Keratinocyte (primary cell): ENCODE measurements around the gene FBXL14. TPM values are rescaled to one million over a fixed set of nuclear protein-coding genes. Genes with fewer than 3 reads are reported as not detected.

ENCODE experiments used
- DNase-seq: peaks from one replicate; pipeline ENCODE4 v3.0.0-alpha.2; 2011; ENCODE audit warnings: low read depth, missing footprints, low spot score
- FAIRE-seq: peaks from 2 replicates; lab custom pipeline; 2011; peaks lifted over from hg19 to GRCh38; lab: Jason Lieb, UNC
- H2AFZ ChIP-seq: 2 replicates; pipeline ENCODE4 v1.6.0; 2012; ENCODE audit warnings: low read length, control low read depth, inconsistent platforms; ENCODE audit not compliant: control insufficient read depth
- H3K27ac ChIP-seq: 2 replicates; pipeline ENCODE4 v1.5.1; 2011; ENCODE audit warnings: low read length; ENCODE audit not compliant: control insufficient read depth, insufficient read depth
- H3K27me3 ChIP-seq: 3 replicates; pipeline ENCODE4 v1.6.0; 2011; ENCODE audit warnings: low read length; ENCODE audit not compliant: control insufficient read depth, insufficient read depth; ENCODE audit errors: extremely low read depth
- H3K36me3 ChIP-seq, 2 experiments: 2 replicates in 1 of 2; 3 replicates in 1 of 2; pipeline ENCODE4 v1.5.1; 2011; ENCODE audit warnings: low read length in 2 of 2, mild to moderate bottlenecking in 1 of 2; ENCODE audit not compliant: control insufficient read depth in 2 of 2, insufficient read depth in 2 of 2; ENCODE audit errors: extremely low read depth in 1 of 2
- H3K4me1 ChIP-seq: 3 replicates; pipeline ENCODE4 v1.5.1; 2011; ENCODE audit warnings: low read length; ENCODE audit not compliant: control insufficient read depth, insufficient read depth; ENCODE audit errors: extremely low read depth
- H3K4me2 ChIP-seq: 3 replicates; pipeline ENCODE4 v1.6.0; 2011; ENCODE audit warnings: low read depth, low read length; ENCODE audit not compliant: control insufficient read depth, insufficient read depth; ENCODE audit errors: extremely low read depth
- H3K4me3 ChIP-seq, 3 experiments: fragments of 200-600 bp in 1 of 3; sonication (generic) in 1 of 3; 2 replicates in 2 of 3; 3 replicates in 1 of 3; pipeline ENCODE4 v1.5.1; 2011 to 2016; ENCODE audit warnings: low read length in 3 of 3, mild to moderate bottlenecking in 3 of 3, control low read depth in 2 of 3, inconsistent platforms in 1 of 3, low read depth in 1 of 3, mixed read lengths in 1 of 3, mixed run types in 1 of 3, moderate library complexity in 1 of 3; ENCODE audit not compliant: control insufficient read depth in 2 of 3, insufficient read depth in 2 of 3; ENCODE audit errors: extremely low read depth in 1 of 3
- H3K79me2 ChIP-seq: 2 replicates; pipeline ENCODE4 v1.6.0; 2012; ENCODE audit warnings: low read length; ENCODE audit not compliant: control insufficient read depth, insufficient read depth
- H3K9ac ChIP-seq: 3 replicates; pipeline ENCODE4 v1.6.0; 2011; ENCODE audit warnings: low read length; ENCODE audit not compliant: control insufficient read depth, insufficient read depth; ENCODE audit errors: extremely low read depth
- H3K9me1 ChIP-seq: 3 replicates; pipeline ENCODE4 v1.6.0; 2011; ENCODE audit warnings: low read length; ENCODE audit not compliant: control insufficient read depth, insufficient read depth; ENCODE audit errors: extremely low read depth
- H3K9me3 ChIP-seq: 2 replicates; pipeline ENCODE4 v1.5.1; 2012; ENCODE audit warnings: low read depth, low read length; ENCODE audit not compliant: control insufficient read depth
- H4K20me1 ChIP-seq: 3 replicates; pipeline ENCODE4 v1.6.0; 2011; ENCODE audit warnings: low read length; ENCODE audit not compliant: control insufficient read depth, insufficient read depth; ENCODE audit errors: extremely low read depth
- EZH2 ChIP-seq: IDR thresholded peaks from one replicate; pipeline ENCODE4 v1.6.1; 2012; ENCODE audit warnings: inconsistent platforms, mild to moderate bottlenecking, low read length, moderate library complexity
- dilution Hi-C: fragments of 300-500 bp; cut with MboI; formaldehyde crosslinking; loops from one replicate; pipeline ENCODE4 v1.7.0; 2020; ENCODE audit warnings: low sequenced_read_pairs; ENCODE audit not compliant: extremely low pct_ligation_motif_present
- polyA minus RNA-seq, 3 experiments: library from RNA; depleted of rRNA, polyadenylated mRNA; stranded (reverse); fragments of >200 nt; gene quantifications; 1 replicate in 1 of 3; 2 replicates in 1 of 3; 3 replicates in 1 of 3; pipeline ENCODE4 v1.2.3, GENCODE V29; 2011
- polyA plus RNA-seq, 5 experiments: library from polyadenylated mRNA; depleted of rRNA in 3 of 5; stranded (reverse) in 3 of 5; stranded (forward) in 1 of 5; unstranded in 1 of 5; fragments of >200 nt; gene quantifications; 1 replicate in 1 of 5; 2 replicates in 3 of 5; 3 replicates in 1 of 5; pipeline versions ENCODE4 v1.2.1 to v1.2.3, GENCODE V29; 2011 to 2012; ENCODE audit warnings: missing spikeins in 2 of 5, low read depth in 1 of 5, low replicate concordance in 1 of 5
- TF ChIP-seq, protein P1 (sequence below), 3 experiments: IDR thresholded peaks in 1 of 3; conservative IDR thresholded peaks in 1 of 3; optimal IDR thresholded peaks in 1 of 3; 2 replicates in 2 of 3; 3 replicates in 1 of 3; pipeline versions ENCODE3 to v1.5.1; 2011; ENCODE audit warnings: low read length in 3 of 3, mild to moderate bottlenecking in 3 of 3, moderate library complexity in 2 of 3, control low read depth in 1 of 3, inconsistent platforms in 1 of 3; ENCODE audit not compliant: insufficient read depth in 2 of 3; ENCODE audit errors: extremely low read depth in 1 of 3

FBXL14 gene, protein sequence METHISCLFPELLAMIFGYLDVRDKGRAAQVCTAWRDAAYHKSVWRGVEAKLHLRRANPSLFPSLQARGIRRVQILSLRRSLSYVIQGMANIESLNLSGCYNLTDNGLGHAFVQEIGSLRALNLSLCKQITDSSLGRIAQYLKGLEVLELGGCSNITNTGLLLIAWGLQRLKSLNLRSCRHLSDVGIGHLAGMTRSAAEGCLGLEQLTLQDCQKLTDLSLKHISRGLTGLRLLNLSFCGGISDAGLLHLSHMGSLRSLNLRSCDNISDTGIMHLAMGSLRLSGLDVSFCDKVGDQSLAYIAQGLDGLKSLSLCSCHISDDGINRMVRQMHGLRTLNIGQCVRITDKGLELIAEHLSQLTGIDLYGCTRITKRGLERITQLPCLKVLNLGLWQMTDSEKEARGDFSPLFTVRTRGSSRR
- polyA plus RNA-seq, result 1.8 to 3.0 TPM (median 2.1 TPM) in 3 replicates
- 2.0 TPM for polyA plus RNA-seq (2011; ENCODE audit: low read depth)
- polyA plus RNA-seq (2011; cell fraction: cytosol; rRNA removed), result 1.4 and 2.4 TPM in 2 replicates
- 1.6 and 1.7 TPM in 2 replicates for polyA plus RNA-seq (2011; cell fraction: nucleus; rRNA removed)
- 2.3 and 3.0 TPM in 2 replicates for polyA plus RNA-seq (2012; ENCODE audit: low replicate concordance)
- 3.6 to 8.7 TPM (median 4.6 TPM) in 3 replicates for polyA minus RNA-seq
- polyA minus RNA-seq (2011; cell fraction: cytosol; rRNA and poly(A)+ RNA removed), result 7.9 TPM
- 2.3 and 2.6 TPM in 2 replicates for polyA minus RNA-seq (2011; cell fraction: nucleus; rRNA and poly(A)+ RNA removed)

DNA sequence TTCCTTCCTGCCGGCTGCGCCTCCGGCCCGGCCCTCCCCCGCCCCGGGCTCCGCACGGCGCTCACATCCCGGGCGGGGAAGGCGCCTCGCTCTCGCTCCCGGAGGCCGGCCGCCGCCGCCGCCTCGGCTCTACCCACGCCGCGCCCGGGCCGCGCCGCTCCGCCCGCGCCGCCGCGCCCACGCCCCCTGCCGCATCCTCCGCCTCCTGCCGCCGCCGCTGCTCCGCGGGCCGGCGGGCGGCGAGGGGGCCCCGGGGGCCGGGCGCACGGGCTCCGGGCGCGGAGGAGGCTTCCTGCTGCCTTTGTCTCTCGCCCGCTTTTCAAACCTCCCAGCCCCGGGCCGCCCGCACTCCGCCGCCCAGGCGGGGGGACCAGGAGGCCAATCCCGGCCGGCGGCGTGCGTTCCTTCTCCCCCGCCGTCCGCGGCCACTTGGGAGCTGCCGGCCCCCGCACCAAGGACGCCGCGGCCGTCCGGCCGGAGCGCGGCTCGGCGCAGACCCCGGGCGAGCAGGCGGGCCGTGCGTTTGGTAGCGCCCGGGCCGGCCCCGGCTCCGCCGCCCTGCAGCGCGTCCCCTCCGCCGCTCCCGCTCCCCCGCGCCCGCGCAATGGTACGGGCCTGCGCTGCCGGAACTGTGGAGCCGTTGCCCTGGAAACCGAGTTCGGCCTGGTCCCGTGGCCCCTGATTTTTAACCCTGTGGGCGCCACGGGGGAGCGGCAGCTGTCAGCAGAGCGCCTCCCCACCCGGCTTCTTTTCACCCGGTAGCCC is at the start of gene FBXL14:
Gene FBXL14 (minus strand): TSS at position 321 of the 765 bp plus-strand sequence. CDS start 515 bp downstream, outside the sequence.
- Histone ChIP-seq H3K27ac (peak within 1 kb of the TSS; percentile 53), H4K20me1 (peaks cover 9% of the 10 kb centered on the region), H3K27me3 (no peaks in the 10 kb centered on the region), H3K36me3 (no peaks in the 10 kb centered on the region), H3K9me3 (no peaks in the 10 kb centered on the region), H3K9me1 (peaks cover 3% of the 10 kb centered on the region), H3K4me3 (peak within 1 kb of the TSS; percentile 57 to 75 (median 64)), H2AFZ (peak within 1 kb of the TSS; percentile 80), H3K4me1 (peaks cover 44% of the 10 kb centered on the region), H3K9ac (peak within 1 kb of the TSS; percentile 72), H3K79me2 (peaks cover 31% of the 10 kb centered on the region), H3K4me2 (peak within 1 kb of the TSS; percentile 90)
- dilution Hi-C loops, result no loop called here
- FAIRE-seq, result no peak
- no peak for TF ChIP-seq EZH2
- TF ChIP-seq, protein P1, sequence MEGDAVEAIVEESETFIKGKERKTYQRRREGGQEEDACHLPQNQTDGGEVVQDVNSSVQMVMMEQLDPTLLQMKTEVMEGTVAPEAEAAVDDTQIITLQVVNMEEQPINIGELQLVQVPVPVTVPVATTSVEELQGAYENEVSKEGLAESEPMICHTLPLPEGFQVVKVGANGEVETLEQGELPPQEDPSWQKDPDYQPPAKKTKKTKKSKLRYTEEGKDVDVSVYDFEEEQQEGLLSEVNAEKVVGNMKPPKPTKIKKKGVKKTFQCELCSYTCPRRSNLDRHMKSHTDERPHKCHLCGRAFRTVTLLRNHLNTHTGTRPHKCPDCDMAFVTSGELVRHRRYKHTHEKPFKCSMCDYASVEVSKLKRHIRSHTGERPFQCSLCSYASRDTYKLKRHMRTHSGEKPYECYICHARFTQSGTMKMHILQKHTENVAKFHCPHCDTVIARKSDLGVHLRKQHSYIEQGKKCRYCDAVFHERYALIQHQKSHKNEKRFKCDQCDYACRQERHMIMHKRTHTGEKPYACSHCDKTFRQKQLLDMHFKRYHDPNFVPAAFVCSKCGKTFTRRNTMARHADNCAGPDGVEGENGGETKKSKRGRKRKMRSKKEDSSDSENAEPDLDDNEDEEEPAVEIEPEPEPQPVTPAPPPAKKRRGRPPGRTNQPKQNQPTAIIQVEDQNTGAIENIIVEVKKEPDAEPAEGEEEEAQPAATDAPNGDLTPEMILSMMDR (optimal IDR thresholded peaks at IDR 0.05 in 1 of 3, IDR thresholded peaks at IDR 0.05 in 1 of 3, conservative IDR thresholded peaks at IDR 0.05 in 1 of 3; ENCODE audit: extremely low read depth in 1 of 3, insufficient read depth in 2 of 3, low read length in 3 of 3), result no peak
- no peak for DNase-seq

DNA sequence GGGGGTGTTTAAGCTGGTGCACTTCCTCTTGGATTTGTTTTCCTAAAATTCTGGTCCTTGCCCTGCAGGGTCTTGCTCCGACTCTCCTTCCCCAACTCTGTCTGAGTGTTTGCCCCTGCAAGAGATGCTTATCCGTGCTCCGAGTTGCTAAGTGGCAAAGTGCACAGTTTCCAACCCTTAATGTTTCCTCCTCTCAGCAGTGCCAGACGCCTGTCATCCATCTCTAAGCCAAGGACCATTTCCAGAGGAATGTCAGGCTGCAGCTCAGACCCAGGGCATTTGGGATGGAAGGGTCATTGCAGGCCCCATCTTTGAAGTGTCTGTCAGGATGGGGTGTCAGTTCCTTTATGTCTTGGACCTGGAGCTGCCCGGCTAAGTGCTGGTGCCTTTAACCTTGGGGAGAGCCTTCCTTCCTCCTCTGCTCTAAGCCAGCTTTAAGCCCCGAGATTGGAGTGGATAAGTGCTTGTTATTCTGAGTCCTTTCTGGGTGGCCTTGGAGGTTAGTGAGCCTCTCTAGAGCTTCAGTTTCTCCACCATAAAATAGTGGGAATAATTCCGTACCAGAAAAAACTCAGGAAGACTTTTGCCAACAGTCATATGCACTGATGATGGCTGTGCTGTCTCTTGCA is 49.6 kb upstream of the FBXL14 start:
- dilution Hi-C loops, result no loop called here
- peaks cover 2% of the 10 kb centered on the region for H3K9me1 ChIP-seq
- no peak overlapping the region for H3K4me3 ChIP-seq
- no peak for TF ChIP-seq EZH2
- TF ChIP-seq, protein P1 (optimal IDR thresholded peaks at IDR 0.05 in 1 of 3, IDR thresholded peaks at IDR 0.05 in 1 of 3, conservative IDR thresholded peaks at IDR 0.05 in 1 of 3; ENCODE audit: extremely low read depth in 1 of 3, insufficient read depth in 2 of 3, low read length in 3 of 3), result no peak
- no peaks in the 10 kb centered on the region for H3K27me3 ChIP-seq
- H3K4me2 ChIP-seq, result no peak overlapping the region
- peaks cover 9% of the 10 kb centered on the region for H3K4me1 ChIP-seq
- DNase-seq, result no peak
- peak; percentile 9 for FAIRE-seq
- H3K79me2 ChIP-seq, result no peaks in the 10 kb centered on the region
- H4K20me1 ChIP-seq, result no peaks in the 10 kb centered on the region
- H3K9me3 ChIP-seq, result no peaks in the 10 kb centered on the region
- no peak overlapping the region for H2AFZ ChIP-seq
- no peak overlapping the region for H3K27ac ChIP-seq
- no peak overlapping the region for H3K9ac ChIP-seq
- peaks cover 2 to 4% of the 10 kb centered on the region in 2 experiments for H3K36me3 ChIP-seq
